Right forelimb (tissue), 1 donor: ENCODE data around the gene ARL10.
A peak's percentile ranks its signal among the peaks of the same experiment; 100 is the strongest.
"Not testable (repeated sequence)": the region's sequence is repeated elsewhere in the genome, so short reads cannot be mapped to it uniquely, and the experiment has no call there.

ENCODE experiments used
- DNase-seq: peaks from one replicate; pipeline ENCODE4 v3.0.0-alpha.2; 2018

ARL10 gene

GRCh38 chr5:176389135-176390123 is 24.1 kb downstream of the ARL10 start:
- no peak for DNase-seq

- no peak for DNase-seq
Observed at GRCh38 chr5:176391479-176391878, 26.2 kb downstream of the ARL10 start.

GRCh38 chr5:176391999-176392398 is 26.7 kb downstream of the ARL10 start:
- DNase-seq = no peak

GRCh38 chr5:176392526-176392925 is 27.2 kb downstream of the ARL10 start:
- no peak for DNase-seq

GRCh38 chr5:176394096-176394495 is 28.8 kb downstream of the ARL10 start:
- no peak for DNase-seq

GRCh38 chr5:176394881-176395675 is 29.8 kb downstream of the ARL10 start:
- no peak for DNase-seq

GRCh38 chr5:176396330-176396729 is 31.0 kb downstream of the ARL10 start:
- no peak for DNase-seq

GRCh38 chr5:176397736-176398420 is 32.6 kb downstream of the ARL10 start:
- peak; percentile 2 for DNase-seq

- DNase-seq = no peak
Observed at GRCh38 chr5:176400382-176401156, 35.3 kb downstream of the ARL10 start.

- no peak for DNase-seq
Observed at GRCh38 chr5:176401281-176402205, 36.3 kb downstream of the ARL10 start.

- DNase-seq = no peak
Observed at GRCh38 chr5:176405656-176406435, 40.6 kb downstream of the ARL10 start.

- DNase-seq = no peak
Observed at GRCh38 chr5:176406436-176407052, 41.3 kb downstream of the ARL10 start.

- DNase-seq = peak; percentile 39
Observed at GRCh38 chr5:176407456-176408251, 42.4 kb downstream of the ARL10 start.

GRCh38 chr5:176408252-176408573 is 42.9 kb downstream of the ARL10 start:
- not testable (repeated sequence) for DNase-seq

- no peak for DNase-seq
Observed at GRCh38 chr5:176408590-176408989, 43.3 kb downstream of the ARL10 start.

- DNase-seq = no peak
Observed at GRCh38 chr5:176409765-176410164, 44.5 kb downstream of the ARL10 start.

GRCh38 chr5:176410486-176411180 is 45.3 kb downstream of the ARL10 start:
- DNase-seq = no peak

- no peak for DNase-seq
Observed at GRCh38 chr5:176412517-176413254, 47.4 kb downstream of the ARL10 start.
